GOT3 (cell line): ENCODE results near the gene URI1.
"Not testable (repeated sequence)": the region's sequence is repeated elsewhere in the genome, so short reads cannot be mapped to it uniquely, and the experiment has no call there.

Source experiments
- DNase-seq: peaks from one replicate; lab custom pipeline; 2025; ENCODE audit warnings: mixed read lengths; lab: John Stamatoyannopoulos, UW

URI1 gene

GRCh38 chr19:30023330-30023729 lies 81.3 kb downstream of the URI1 start:
- DNase-seq, result no peak

GRCh38 chr19:30024091-30024490 lies 82.1 kb downstream of the URI1 start:
- DNase-seq, result no peak

GRCh38 chr19:30026933-30027332 lies 84.9 kb downstream of the URI1 start:
- DNase-seq, result no peak

- no peak for DNase-seq
Observed at GRCh38 chr19:30028118-30028991, 86.3 kb downstream of the URI1 start.

GRCh38 chr19:30028992-30029343 lies 86.9 kb downstream of the URI1 start:
- no peak for DNase-seq

GRCh38 chr19:30029721-30030510 lies 87.9 kb downstream of the URI1 start:
- DNase-seq, result no peak

GRCh38 chr19:30034321-30034720 lies 92.3 kb downstream of the URI1 start:
- no peak for DNase-seq

- DNase-seq, result no peak
Observed at GRCh38 chr19:30036154-30037129, 94.4 kb downstream of the URI1 start.

GRCh38 chr19:30037835-30038234 lies 95.8 kb downstream of the URI1 start:
- no peak for DNase-seq

GRCh38 chr19:30041931-30042330 lies 99.9 kb downstream of the URI1 start:
- not testable (repeated sequence) for DNase-seq

- DNase-seq, result not testable (repeated sequence)
Observed at GRCh38 chr19:30043008-30043407, 101.0 kb downstream of the URI1 start.

GRCh38 chr19:30044273-30045248 lies 102.5 kb downstream of the URI1 start:
- no peak for DNase-seq

GRCh38 chr19:30046522-30046921 lies 104.5 kb downstream of the URI1 start:
- no peak for DNase-seq

GRCh38 chr19:30047432-30047831 lies 105.4 kb downstream of the URI1 start:
- DNase-seq, result no peak

- DNase-seq, result no peak
Observed at GRCh38 chr19:30049226-30049625, 107.2 kb downstream of the URI1 start.

GRCh38 chr19:30049846-30050667 lies 108.0 kb downstream of the URI1 start:
- DNase-seq, result no peak

GRCh38 chr19:30052122-30053075 lies 110.4 kb downstream of the URI1 start:
- DNase-seq, result no peak

- DNase-seq, result no peak
Observed at GRCh38 chr19:30053558-30053957, 111.5 kb downstream of the URI1 start.

- DNase-seq, result no peak
Observed at GRCh38 chr19:30054210-30054609, 112.2 kb downstream of the URI1 start.
